Peyer's patch (tissue), 4 donors: ENCODE results near the gene ATOSA.

Experiments used
- CTCF ChIP-seq, 6 experiments: fragments of 450-650 bp in 4 of 6; fragments of 200-600 bp in 2 of 6; sonication (generic) in 1 of 6; IDR thresholded peaks; one replicate each; pipeline ENCODE4 v1.5.1; 2017 to 2019; ENCODE audit warnings: antibody characterized with exemption in 6 of 6, mild to moderate bottlenecking in 3 of 6, moderate library complexity in 1 of 6
- POLR2A ChIP-seq, 2 donors: fragments of 450-650 bp; IDR thresholded peaks; one replicate each; pipeline ENCODE4 v1.5.1; 2017; ENCODE audit warnings: antibody characterized with exemption in 2 of 2, mild to moderate bottlenecking in 2 of 2, moderate library complexity in 2 of 2

- TF ChIP-seq POLR2A (IDR thresholded peaks at IDR 0.05) (no peak), CTCF (IDR thresholded peaks at IDR 0.05) (no peak)
Observed at GRCh38 chr15:52651868-52652267, 27.3 kb downstream of the ATOSA start.
